Fibroblast of skin of back (primary cell): ENCODE results near the gene PRR19.

Experiments
- DNase-seq: peaks from one replicate; pipeline ENCODE4 v3.0.0-alpha.2; 2013

PRR19 gene

GRCh38 chr19:42352301-42353259 lies 50.6 kb downstream of the PRR19 start:
- DNase-seq, result no peak

- no peak for DNase-seq
Observed at GRCh38 chr19:42353341-42354015, 51.5 kb downstream of the PRR19 start.

GRCh38 chr19:42355896-42356295 lies 54.0 kb downstream of the PRR19 start:
- DNase-seq, result no peak

GRCh38 chr19:42356686-42357085 lies 54.8 kb downstream of the PRR19 start:
- no peak for DNase-seq

GRCh38 chr19:42357290-42357689 lies 55.4 kb downstream of the PRR19 start:
- DNase-seq, result no peak
